NCI-H146 treated with DMSO at 0.1 percent for 48 hours (cell line): ENCODE results near the gene CTBP2.
"Not testable (repeated sequence)": the region's sequence is repeated elsewhere in the genome, so short reads cannot be mapped to it uniquely, and the experiment has no call there.

Source experiments
- DNase-seq: peaks from one replicate; lab custom pipeline; 2025; ENCODE audit not compliant: unreplicated experiment; lab: John Stamatoyannopoulos, UW

Gene CTBP2

DNA sequence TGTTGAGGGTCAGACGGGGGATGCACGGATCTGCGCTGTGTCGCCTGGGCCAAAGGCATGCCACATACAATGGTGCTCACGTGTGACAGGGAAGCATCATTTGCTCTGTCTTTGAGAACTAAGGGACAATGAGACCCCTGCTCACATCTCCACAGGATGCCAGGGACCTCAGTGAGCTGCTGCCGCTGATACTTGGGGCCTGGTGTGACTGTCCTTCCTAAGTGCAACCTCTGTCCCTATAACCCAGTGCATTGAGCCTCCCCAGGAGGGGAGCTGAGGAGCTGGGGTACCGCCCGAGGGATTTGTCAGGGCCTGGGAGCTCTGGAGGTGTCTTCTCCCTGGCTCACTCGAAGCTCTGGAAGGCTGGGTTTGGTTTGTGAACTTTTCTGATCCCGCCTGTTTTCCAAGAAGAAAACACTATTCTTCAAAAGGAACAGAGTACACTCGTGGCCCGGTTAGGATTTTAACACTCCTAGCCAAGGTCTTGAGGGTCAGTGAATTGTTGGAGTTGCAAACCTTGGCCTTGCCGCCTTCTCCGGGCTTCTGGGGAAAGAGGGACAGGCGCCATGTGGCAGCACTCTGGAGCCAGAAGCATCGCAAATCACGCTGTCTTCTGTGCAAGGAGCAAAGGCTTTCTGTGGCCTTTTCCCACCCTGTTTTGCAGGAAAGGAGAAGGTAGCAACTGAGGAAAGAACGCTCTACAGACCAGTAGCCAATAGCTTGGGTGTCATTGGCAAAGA lies 26.2 kb upstream of the CTBP2 start:
- no peak for DNase-seq

DNA sequence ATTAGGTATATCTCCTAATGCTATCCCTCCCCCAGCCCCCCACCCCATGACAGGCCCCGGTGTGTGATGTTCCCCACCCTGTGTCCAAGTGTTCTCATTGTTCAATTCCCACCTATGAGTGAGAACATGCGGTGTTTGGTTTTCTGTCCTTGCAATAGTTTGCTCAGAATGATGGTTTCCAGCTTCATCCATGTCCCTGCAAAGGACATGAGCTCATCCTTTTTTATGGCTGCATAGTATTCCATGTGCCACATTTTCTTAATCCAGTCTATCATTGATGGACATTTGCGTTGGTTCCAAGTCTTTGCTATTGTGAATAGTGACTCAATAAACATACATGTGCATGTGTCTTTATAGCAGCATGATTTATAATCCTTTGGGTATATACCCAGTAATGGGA lies 18.7 kb upstream of the CTBP2 start:
- DNase-seq = not testable (repeated sequence)

DNA sequence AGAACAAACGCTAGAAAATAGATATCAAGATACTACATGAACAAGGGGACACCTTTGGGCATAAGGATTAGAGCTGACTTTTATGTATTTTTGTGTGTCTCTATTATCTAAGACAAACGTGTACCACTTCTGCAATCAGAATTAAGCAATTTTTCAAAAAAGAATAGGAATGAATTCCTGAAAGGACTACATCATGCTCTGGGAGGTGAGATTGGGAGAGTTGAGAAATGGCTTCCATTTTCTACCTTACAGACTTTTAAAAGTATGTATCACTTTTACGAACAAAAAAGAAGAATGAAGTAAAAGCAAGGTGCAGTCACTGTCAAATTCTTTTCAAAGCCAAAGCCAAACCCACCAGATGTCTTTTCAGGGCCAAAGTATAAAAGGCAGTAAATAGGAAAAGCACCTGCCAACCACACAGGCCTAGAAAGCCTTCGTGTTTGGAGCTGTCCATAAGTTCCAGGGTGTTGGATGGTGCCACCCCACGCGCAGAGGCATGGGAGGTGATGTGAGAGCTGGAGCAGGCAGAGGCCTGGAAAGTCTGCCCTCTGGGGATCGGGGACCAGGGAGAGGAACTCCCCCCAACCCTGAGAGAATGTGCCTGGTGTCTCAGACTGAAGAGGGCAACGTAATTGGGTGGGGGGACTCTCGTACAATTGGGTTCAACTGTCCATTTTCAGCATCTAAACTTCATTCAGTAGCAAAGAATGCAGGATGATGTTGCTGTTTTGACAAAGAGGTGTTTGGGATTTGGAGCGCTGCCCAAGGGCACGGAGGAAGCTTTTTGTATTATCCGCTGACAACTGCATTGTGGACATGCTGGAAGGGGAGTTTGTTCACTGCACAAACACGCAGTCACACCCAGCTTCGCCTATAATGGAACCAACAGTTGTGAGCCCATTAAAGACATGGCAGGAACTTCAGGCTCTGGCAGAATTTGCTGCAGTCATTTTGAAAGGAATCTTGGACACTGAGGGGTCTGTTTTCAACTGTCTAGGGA lies 17.6 kb upstream of the CTBP2 start:
- DNase-seq = no peak

DNA sequence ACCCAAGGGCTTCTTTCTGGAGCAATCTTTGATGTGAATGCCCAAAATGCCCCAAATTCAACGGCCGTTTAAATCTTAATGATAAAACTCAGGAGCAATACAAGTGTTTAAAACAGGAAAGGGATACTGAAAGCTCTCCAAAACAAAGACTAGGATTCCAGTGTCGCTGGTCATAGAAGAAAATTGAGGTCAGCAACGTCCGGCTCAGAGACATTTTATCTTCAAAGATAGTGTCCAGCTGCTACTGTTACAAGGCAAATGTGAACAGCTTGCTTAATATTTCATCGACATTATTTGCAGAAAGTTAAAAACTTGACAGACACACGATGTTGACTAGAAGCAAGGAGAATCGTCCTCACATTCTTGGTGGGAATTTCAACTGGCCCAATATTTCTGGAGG lies 15.4 kb upstream of the CTBP2 start:
- no peak for DNase-seq

DNA sequence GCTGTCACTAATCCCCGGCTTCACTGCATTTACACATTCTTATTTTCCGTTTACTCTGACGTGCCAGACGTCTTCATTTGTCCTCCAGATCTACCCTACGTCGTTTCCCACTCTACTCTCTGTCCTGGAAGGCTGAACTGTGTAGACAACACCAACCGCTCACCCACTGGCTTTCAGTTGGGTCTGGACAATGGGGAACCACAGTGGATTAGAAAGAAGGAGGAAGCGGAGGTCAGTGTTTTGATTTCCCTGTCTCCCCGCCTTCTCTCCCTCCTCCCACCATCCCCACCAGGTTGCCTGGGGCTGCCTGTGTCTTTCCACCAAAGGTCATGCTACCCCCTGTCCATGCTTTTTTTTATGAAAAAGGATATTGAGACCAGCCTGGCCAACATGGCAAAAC lies 14.0 kb upstream of the CTBP2 start:
- no peak for DNase-seq

DNA sequence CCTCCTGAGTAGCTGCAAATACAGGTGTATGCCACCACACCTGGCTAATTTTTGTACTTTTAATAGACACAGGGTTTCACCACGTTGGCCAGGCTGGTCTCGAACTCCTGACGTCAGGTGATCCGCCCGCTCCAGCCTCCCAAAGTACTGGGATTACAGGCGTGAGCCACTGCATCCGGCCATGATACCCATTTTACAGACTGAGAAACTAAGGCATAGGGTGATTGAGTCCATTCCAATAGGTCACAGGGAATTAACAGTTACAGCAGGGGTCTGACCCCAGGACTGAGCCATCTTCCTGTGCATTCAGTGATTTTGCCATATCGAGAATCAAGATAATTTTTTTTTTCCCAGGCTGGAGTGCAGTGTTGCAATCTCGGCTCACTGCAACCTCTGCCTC lies 12.3 kb upstream of the CTBP2 start:
- no peak for DNase-seq

DNA sequence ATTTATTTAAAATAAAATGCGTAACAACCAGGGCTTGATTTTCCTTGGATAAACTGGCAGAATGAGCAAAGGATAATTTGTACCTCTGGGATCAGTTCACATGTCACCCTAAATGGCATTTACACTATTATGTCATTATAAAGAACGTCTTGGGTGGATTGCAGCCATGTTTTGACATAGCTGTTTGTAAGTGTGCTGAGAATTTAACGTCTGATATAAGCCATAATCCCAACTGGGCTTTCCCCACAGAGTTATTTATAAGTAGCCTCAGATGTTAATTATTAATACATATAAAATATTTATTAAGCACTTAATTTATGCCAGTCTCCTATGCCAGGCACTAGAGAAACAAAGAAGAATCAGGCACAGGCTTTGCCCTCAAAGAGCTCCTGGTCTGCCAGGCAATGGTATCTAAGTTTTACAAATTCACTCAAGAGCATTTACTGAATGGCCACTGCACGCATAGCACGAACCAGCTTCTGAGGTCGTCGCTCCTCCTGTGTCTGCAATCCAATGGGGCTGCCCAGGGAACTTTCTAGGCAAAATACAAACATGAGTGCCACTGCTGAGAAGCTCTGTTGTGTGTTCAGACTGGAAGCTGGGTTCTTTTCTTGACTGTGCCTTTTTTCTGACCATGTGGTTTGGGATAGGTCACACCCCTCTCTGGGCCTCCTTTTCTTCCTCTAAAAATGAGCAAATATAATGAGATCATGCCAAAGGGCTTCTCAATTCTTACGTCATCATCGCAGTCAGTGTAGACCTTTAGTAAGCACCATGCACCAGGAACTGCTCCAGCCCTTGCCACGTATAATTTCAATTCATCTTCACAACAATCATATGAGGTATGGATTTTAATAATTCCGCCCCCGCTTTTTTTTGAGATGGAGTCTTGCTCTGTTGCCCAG lies 11.3 kb upstream of the CTBP2 start:
- DNase-seq = no peak

DNA sequence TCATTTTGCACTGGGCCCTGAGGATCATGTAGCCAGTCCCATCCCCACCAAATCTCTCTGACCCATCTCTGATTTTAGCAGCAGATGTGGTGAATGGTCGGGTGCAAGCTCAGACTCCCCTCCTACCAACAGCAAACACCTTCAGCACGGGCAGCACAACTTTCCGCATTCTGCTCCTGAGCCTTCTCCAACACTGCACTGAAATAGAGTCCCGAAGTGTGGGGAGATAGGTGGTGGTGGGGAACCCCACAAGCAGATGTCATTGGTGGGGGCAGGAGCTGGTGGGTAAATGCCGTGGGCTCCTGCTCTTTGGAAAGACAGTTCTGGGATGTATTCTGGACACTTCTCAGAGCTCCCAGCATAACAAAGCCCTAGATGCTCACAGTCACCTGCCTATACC lies 9.6 kb upstream of the CTBP2 start:
- no peak for DNase-seq

DNA sequence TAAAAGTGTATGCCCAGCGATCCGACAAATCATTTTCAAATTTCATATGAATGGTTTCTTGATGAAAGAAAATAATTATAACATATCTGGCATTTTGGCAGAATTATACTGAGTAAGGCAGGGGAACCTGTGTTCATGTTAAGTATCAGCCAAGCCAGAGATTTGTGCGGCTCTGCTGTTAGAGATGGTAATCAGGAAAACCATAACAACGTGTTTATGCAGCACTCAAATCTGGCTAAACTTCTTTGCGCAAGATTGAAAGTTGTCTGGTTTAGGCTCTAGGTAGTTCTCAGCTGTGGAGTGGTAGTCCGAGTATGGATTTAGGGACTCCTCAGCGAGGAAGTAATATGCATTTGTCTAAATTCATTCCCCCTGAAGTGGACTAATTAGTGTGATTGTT lies 8.9 kb upstream of the CTBP2 start:
- no peak for DNase-seq

DNA sequence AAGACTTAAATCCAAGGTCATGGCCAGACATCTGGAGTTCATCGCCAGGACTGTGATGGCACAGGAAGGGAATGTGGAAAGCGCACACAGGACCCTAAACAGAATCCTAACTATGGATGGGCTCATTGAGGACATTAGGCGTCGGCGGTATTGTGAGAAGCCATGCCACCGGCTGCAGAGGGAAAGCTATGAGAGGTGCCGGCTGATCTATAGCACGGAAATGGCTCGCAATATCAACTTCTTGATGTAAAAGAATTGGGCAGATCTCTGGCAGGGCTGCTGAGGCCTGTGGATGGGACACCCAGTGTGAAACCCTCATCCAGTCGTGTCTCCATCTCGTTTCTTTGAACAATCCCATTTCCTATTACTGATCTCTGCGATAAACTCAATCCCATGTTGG lies 6.3 kb upstream of the CTBP2 start:
- no peak for DNase-seq

DNA sequence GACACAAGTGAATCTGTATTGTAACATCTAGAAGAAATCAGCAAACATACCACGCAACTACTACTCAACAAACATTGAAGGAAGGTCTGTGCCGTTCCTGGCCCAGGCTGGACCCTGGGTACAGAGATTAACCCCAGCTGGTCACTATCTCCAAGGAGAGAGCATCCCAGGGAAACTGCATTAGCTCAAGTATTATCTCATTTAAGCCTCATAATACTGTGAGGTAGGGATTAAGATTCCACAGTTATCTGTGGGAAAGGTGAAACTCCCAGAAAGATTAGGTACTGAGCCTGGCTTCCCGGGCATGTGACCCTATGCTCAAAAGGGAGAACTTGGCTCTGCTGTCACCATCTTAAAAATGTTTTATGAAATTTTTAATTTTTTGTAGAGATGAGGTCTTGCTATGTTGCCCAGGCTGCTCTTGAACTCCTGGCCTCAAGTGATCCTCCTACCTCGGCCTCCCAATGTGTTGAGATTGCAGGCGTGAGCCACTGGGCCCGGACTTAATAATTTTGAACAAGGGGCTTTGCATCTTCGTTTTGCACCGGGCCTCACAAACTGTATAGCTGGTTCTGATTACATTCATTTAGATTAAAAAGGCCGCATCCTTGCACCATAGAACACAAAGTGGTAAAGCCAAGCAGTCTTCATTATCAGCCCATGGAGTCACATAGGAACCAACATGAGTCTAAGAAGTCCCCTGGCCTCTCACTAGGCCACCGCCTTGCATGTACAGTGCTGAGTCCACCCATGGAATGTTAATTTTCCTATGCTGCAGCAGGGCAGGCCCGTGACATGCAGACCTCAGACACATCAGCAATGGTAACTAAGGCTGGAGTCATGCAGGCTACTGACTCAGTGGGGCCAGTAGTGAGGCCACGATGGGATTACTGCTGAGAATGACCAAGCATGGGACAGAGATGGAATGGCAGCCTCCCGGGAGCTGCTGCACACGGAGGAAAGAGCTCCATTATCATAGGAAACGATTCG lies 5.5 kb upstream of the CTBP2 start:
- DNase-seq = no peak

DNA sequence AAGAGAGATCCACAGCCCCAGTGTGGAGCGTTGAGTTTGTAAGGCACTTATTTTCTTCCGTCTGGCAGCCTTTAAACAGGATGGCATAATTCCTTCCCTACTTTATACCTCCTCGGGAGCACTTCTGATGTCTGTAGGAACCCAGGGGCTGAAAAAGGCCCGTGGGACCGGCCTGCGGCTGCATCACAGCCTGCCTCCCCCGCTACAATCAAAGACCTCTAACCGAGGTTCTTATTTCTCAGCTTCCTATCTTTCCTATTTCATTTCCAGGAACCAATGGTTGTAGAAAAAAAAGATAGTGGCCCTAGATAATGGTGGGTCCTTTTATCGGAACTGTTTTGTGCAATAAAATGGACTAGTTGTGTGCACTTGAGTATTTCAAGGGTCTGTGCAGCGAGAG lies 4.1 kb upstream of the CTBP2 start:
- no peak for DNase-seq

DNA sequence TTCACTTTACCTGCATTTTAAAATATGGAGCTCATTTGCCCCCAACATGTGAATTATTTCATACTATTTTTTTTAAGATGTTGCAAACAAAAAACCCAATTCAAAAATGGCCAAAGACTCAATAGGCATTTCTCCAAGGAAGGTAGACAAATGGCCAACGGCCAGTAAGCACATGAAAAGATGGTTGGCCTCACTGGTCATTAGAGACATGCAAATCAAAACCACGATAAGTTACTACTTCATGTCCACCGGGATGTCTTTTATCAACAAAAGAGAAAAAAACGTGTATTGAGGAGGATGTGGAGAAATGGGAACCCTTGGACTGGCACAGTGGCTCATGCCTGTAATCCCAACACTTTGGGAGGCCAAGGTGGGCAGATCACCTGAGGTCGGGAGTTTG lies 3.4 kb upstream of the CTBP2 start:
- no peak for DNase-seq

DNA sequence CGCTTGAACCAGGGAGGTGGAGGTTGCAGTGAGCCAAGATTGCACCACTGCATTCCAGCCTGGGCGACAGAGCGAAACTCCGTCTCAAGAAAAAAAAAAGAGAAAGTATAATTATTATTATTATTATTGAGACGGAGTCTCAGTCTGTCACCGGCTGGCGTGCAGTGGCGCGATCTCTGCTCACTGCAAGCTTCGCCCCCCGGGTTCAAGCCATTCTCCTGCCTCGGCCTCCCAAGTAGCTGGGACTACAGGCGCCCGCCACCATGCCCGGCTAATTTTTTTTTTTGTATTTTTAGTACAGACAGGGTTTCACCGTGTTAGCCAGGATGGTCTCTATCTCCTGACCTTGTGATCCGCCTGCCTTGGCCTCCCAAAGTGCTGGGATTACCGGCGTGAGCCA lies 2.9 kb upstream of the CTBP2 start:
- not testable (repeated sequence) for DNase-seq

DNA sequence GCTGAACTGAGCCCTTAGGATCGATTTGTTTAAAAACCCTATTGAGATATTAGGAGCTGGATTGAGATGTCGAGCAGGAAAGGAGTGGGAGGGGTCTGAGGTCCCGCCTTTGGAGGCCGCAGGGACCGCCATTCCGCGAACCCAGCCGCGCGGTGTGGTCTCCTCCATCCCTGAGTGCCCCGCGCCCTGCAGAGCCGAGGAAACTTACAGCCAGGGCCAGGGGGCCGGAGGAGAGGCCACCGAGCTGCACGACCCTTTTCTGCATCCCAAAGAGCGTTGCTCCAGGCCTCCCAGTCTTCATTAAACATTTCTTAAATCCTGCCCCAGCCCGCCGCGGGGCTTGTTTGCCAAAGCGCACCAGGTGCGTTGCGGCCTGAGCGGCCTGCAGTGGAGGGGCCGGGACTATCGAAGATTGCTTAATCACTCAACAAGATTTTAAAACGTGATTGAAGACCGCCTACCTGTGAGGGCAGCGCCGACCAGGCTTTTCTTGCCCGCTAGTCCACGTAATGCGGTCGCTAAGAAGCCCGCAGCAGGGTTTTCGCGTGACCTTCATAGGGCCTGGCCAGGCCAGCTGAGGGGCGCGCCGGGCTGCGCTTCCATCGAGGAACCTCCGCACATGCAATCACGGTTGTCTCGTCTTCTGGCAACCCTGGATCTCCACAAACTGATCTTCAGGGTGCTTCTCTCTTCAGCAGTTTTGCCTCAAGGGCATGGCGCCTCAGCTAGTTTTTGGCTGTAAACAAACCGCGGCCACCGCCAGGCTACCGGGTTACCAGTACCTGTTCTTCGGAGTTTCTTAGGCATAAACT lies 2.0 kb upstream of the CTBP2 start:
- DNase-seq = no peak

DNA sequence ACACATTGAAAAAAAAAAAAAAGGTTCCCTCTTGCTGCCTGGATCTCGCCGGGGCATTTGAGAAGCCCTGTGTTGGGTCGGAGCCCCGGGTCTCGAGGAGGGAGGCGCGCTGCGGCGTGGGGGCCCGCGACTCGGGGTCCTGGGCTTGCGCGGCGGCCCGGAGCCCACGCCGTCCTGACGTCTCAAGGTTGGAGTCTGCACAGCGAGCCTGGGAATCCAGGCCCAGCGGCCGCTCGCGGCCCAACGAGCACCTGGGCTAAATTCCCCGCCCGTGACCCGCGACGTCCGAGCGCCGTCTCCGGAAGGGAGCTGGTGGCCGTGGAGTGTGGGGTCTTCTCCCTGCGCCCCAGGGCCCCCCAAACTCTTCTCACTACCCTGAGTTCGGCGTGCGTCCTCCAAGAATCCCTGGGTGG lies 1.4 kb upstream of the CTBP2 start:
- no peak for DNase-seq

DNA sequence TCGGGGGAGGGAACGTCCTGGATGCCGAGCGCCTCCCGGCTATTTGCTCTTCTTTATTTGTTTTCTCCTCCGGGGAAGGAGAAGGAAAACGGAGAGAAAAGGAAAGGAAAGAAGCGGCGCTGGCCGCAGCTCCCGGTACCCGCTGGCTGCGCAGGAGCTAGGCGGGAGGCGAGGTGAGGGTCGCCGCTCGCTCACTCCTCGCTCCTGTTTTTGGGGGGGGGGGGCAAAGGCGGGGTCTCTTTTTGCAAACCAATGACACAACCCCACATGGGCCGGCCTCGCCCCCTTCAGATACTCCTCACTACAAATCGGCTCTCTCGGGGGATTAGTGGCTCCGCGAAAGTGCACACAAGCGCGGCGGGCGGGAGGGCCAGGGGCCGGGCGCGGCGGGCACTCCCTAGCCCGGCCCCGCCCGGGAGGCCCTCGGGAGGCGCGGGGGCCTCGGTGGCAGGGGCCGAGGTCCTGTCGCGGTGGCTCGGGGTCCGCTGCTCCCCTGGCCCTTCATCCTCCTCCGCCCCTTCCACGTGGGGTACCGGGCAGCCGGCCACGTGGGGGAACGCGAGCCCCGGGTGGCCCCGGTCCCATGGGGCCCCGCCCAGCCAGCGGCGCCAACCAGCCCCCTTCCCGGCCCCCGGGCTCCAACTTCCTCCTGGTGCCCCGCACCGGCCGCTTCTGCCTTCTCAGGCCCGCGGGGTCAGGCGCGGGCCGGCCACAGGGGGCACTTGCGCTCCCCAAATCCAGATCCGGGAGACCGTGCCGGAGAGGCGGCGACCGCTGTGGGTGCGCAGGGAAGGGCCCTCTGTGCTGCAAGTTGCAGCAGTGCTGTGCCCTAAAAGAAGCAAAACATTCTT lies 718 bp upstream of the CTBP2 start:
- peak; percentile 76 for DNase-seq

DNA sequence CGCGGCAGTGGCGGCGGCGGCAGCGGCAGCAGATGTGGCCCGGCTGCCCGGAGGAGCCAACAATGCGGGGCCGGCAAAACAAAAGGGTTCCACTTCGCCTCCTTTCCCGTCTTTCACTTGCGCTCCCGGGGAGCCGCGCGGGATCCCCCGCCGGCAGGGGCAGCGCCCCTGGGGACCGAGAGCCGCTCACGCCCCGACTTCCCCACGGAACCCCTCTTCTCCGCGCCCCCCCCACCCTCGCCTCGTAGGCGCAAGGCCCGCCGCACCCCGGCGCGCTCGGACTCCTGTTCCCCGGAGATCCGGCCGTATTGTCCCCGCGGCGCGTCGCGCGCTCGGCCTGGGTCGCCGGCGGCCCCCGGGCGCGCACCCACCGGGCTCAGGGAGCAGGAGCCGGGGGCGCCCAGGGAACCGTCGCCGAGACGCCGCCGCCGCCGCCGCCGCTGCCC lies 854 bp downstream of the CTBP2 start:
- DNase-seq = no peak
